Activated T-cell treated with anti-CD3 and anti-CD28 coated beads for 24 hours (primary cell): ENCODE data around the gene CD48.
A peak's percentile ranks its signal among the peaks of the same experiment; 100 is the strongest.
"Not testable (repeated sequence)": the region's sequence is repeated elsewhere in the genome, so short reads cannot be mapped to it uniquely, and the experiment has no call there.

Experiments used
- DNase-seq: peaks from one replicate; pipeline ENCODE4 v3.0.0-alpha.2; 2020; ENCODE audit warnings: low read depth

The CD48 gene

GRCh38 chr1:160713161-160713560 is 1.5 kb upstream of the CD48 start:
- DNase-seq, result no peak

- not testable (repeated sequence) for DNase-seq
Observed at GRCh38 chr1:160712525-160713080, 981 bp upstream of the CD48 start.

GRCh38 chr1:160711276-160711601 is 383 bp downstream of the CD48 start:
- DNase-seq, result no peak

GRCh38 chr1:160710517-160711252 is 937 bp downstream of the CD48 start:
- no peak for DNase-seq

DNA sequence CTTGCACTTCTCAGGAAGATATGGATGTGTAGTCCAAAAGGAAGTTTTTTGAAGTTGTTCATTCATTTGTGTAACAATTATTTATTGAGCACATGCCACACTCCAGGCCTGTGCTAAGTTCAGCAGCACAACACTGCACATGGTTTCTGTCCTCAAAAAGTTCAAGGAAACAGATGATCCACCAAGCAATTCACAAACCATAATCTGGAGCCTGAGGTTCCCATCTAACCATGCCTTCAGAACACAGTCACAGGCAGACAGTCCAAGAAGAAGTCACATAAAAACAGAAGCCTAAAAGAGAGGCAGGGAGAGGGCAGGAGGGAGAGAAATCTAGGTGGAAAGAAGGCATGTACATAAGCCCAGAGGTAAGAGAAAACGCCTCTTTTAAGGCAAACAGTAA is 1.9 kb downstream of the CD48 start:
- DNase-seq, result no peak

GRCh38 chr1:160708801-160709200 is 2.8 kb downstream of the CD48 start:
- DNase-seq, result no peak

DNA sequence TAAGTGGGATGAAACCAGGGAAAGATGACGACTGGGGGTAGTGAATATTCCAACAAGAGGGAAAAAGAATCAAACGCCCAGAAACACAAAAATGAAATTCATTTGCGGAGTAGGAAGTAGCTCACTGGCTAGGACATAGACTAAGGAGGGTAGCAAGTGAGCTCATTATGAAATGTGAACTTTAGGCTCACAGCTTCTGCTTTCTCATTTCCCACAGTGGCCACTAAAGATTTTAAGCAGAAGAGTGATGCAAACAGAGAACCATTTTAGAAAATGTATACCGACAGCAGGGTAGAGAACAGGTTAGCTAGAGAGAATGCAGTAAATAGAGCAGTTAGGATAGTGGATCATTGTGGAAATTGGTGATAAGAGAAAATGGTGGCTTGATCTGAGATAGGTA is 3.5 kb downstream of the CD48 start:
- no peak for DNase-seq

DNA sequence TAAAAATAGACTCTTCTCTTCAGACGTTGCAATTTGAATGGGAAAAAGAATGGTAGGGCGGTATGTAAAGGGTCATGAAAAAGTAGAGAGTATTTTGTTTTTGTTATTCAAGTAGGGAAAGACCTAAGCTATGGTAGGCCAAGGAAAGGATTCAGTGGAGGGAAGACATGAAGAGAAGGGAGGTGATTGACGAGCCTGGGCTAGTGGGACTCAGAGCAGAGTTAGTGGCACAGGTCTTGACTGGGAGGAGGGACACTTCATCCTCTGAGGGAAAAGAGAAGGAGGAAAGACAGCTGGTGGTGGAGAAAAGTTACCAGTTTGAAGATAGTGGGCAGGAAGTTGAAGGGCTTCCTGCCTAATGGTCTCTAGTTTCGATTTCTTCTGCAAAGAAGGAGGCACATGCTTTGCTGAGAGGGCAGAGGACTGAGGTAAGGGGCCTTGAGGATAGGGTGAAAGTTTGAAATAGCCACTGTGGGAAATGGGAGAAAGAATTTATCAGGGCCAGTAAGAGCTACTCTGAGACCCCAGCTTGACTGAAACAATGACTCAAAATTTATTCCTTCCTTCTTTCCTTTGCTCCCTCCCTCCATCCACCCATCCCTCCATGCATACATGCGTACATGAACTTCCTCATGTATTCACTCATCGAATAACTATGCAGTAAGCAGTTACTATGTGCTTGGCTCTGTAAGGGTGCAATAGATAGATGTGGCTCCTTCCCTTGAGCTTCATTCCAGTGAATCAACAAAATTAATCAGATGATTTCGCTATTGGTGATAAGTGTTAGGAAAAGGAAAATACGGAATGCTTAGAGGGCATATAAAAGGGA is 4.2 kb downstream of the CD48 start:
- no peak for DNase-seq

DNA sequence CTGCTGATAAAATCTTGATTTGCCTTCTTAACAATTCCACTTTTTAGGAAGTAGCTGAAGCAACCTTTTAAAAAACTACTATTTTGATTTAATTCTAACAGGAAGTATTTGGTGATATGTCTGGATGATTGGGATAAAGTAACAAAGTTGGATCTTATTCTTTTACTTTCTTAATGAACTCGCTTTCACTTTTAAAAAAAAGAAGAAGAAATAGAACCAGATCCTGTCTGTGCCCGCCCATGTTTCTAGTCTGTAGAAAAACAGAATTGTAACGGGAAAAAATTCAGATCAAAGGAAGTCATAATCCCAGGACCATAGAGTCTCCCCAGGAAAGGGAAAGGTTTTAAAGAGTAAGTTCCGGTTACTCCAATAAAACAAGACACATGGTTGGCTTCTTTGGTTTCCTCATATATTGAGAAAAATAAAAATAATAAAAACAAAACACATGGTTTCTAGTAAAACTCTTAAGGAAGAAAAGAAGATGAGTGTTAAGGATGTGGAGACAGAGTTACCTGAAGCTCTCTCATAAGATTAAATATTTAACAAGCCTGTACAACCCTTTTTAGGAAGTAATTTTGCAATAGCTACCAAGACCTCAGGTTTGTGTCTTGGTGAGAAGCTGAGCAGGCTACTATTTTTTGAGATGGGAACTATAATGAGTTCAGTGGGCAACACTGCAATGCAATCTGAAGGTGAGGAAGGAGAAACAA is 4.9 kb downstream of the CD48 start:
- DNase-seq, result no peak

DNA sequence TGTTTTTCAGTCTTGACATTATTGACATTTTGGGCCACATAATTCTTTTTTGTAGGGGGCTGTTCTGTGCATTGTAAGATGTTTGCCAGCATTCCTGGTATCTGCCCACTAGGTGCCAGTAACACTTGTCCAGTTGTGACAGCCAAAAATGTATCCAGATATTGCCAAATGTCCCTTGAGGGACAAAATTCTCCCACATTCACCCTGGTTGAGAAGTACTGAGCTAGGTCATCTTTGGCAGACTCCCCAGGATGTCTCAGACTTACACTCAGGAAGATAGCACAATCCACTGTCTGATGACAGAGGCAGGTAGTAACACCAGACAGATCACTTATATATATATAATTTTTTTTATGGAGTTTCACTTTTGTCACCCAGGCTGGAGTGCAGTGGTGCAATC is 5.9 kb downstream of the CD48 start:
- no peak for DNase-seq

DNA sequence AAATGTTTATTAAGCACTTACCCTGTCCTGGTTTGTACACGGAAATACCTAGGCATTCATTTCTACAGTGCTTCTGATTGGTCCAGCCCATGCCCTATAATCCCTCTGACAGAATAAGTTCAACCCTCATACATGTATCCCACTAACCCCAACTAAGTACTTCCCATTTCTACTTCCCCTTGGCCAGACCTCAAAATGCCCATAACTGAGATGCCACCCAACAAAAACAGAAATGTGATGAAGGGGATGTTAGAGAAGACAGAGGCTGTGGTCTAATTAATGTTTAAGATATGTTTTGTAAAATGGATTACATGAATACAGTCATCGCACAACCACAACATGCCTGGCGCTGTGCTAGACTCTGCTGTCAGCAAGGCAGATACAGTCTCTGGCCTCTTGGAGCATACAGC is 6.4 kb downstream of the CD48 start:
- DNase-seq, result not testable (repeated sequence)

GRCh38 chr1:160704250-160704649 is 7.4 kb downstream of the CD48 start:
- no peak for DNase-seq

GRCh38 chr1:160702100-160702499 is 9.5 kb downstream of the CD48 start:
- no peak for DNase-seq

- not testable (repeated sequence) for DNase-seq
Observed at GRCh38 chr1:160692390-160692789, 19.2 kb downstream of the CD48 start.

DNA sequence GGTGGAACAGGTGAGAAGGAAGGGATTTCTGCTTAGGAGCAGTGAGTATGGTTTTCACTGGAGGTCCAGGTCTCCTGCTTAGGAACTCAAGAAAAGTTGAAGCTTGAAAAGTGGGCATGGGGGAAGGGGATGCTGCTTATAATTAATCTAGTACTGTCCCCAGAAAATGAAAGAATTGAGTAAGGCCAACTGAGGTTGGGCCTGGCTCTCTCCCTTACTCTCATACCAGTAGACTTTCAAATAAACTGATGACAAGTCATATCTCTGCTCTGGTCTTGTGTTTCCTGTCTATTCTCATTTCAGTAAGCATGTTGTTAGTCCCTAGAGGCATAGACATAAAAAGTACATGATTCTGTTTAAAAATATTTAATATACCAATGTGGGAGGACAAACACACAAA is 26.4 kb downstream of the CD48 start:
- DNase-seq, result no peak

GRCh38 chr1:160682983-160683865 is 28.4 kb downstream of the CD48 start:
- no peak for DNase-seq

GRCh38 chr1:160681891-160682140 is 29.8 kb downstream of the CD48 start:
- DNase-seq, result no peak

- DNase-seq, result peak; percentile 76
Observed at GRCh38 chr1:160681066-160681890, 30.3 kb downstream of the CD48 start.

- no peak for DNase-seq
Observed at GRCh38 chr1:160680399-160680798, 31.2 kb downstream of the CD48 start.

DNA sequence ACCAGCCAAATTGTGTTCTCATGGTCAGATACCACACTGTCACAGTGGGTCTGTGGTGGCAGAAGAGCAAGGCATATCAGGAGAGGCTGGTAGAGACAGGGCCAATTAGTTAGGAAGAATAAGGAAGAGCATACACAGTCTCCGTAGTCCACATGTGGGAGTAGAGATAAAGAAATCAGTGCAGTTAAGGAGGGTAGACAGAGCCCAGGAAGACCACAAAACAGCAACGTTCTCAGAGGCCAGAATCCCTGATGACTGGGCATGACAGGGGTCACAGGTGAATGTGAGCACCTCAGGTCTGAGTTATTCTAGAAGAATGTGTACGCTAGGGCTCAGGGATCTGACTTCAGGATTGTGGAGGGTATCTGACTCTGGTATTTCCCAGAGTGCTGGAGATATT is 31.7 kb downstream of the CD48 start:
- no peak for DNase-seq
